ENCODE data around the gene CAMK2G. TPM values are rescaled to one million over a fixed set of nuclear protein-coding genes. Genes with fewer than 3 reads are reported as not detected.
"Not testable (repeated sequence)": the region's sequence is repeated elsewhere in the genome, so short reads cannot be mapped to it uniquely, and the experiment has no call there.

CAMK2G gene
- total RNA-seq, 2 experiments from 2014 or later, result 34.4 to 38.4 TPM

DNA sequence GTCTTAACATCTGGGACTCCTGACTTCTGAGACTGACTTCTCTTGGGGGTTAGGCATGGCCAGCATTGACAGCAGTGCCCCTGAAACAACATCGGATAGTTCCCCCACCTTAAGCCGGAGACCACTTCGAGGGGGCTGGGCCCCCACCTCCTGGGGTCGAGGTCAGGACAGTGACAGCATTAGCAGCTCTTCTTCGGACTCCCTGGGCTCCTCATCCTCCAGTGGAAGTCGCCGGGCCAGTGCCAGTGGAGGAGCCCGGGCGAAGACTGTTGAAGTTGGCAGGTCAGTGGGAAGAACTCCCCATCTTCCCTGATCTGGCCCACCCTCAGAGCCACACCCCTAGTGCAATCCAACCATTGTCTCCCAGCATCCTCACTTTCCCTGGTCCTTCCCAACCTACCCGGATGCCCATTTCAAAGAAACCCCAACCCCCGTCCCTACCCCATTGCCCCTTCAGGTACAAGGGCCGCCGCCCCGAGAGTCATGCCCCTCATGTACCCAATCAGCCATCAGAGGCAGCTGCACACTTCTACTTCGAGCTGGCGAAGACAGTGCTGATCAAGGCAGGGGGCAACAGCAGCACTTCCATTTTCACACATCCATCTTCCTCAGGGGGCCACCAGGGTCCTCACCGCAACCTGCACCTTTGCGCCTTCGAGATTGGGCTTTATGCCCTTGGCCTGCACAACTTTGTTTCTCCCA, 76.9 kb downstream of the CAMK2G start:
- H3K4me1 Mint-ChIP-seq (ENCODE audit: low read depth), result no peaks in the 10 kb centered on the region
- no peaks in the 10 kb centered on the region for H3K27me3 Mint-ChIP-seq
- Histone ChIP-seq H3K27ac (ENCODE audit: low read depth in 1 of 2, low read length in 2 of 2) (no peak overlapping the region), H3K27me3 (ENCODE audit: control insufficient read depth in 1 of 2, insufficient read depth in 2 of 2, low read length in 2 of 2) (no peaks in the 10 kb centered on the region), H3K4me1 (ENCODE audit: insufficient read depth, low read length) (peaks cover 6% of the 10 kb centered on the region), H3K9me3 (ENCODE audit: control insufficient read depth in 1 of 2, insufficient read depth in 1 of 2, low read length in 2 of 2) (no peaks in the 10 kb centered on the region), H3K4me3 (ENCODE audit: low read length) (no peak overlapping the region), H3K36me3 (ENCODE audit: insufficient read depth, low read length) (peaks cover 91% of the 10 kb centered on the region)
- peaks cover 92% of the 10 kb centered on the region for H3K36me3 Mint-ChIP-seq (ENCODE audit: low read depth)
- ChIA-PET CTCF (interaction anchor here (0.6 kb wide), 1 partner anchor 1382 kb away, joined by 3 read pairs; no protein-coding TSS in a partner anchor), POLR2A (interaction anchor here (1.2 to 3.8 kb wide), 3 partner anchors 12 to 24 kb away, joined by 3 to 20 read pairs (median 4); partner anchors contain the start of gene CHCHD1)
- H3K27ac Mint-ChIP-seq, result peak overlapping the region; percentile 28
- ATAC-seq (ENCODE audit: poor library complexity), result no peak
- TF ChIP-seq, protein P1, sequence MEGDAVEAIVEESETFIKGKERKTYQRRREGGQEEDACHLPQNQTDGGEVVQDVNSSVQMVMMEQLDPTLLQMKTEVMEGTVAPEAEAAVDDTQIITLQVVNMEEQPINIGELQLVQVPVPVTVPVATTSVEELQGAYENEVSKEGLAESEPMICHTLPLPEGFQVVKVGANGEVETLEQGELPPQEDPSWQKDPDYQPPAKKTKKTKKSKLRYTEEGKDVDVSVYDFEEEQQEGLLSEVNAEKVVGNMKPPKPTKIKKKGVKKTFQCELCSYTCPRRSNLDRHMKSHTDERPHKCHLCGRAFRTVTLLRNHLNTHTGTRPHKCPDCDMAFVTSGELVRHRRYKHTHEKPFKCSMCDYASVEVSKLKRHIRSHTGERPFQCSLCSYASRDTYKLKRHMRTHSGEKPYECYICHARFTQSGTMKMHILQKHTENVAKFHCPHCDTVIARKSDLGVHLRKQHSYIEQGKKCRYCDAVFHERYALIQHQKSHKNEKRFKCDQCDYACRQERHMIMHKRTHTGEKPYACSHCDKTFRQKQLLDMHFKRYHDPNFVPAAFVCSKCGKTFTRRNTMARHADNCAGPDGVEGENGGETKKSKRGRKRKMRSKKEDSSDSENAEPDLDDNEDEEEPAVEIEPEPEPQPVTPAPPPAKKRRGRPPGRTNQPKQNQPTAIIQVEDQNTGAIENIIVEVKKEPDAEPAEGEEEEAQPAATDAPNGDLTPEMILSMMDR (IDR thresholded peaks at IDR 0.05), result no peak
- intact Hi-C loops (cut with DNase I, micrococcal nuclease), result no loop called here
- no peak for DNase-seq
- no peaks in the 10 kb centered on the region for H3K9me3 Mint-ChIP-seq
- H3K4me3 Mint-ChIP-seq, result no peak overlapping the region

DNA sequence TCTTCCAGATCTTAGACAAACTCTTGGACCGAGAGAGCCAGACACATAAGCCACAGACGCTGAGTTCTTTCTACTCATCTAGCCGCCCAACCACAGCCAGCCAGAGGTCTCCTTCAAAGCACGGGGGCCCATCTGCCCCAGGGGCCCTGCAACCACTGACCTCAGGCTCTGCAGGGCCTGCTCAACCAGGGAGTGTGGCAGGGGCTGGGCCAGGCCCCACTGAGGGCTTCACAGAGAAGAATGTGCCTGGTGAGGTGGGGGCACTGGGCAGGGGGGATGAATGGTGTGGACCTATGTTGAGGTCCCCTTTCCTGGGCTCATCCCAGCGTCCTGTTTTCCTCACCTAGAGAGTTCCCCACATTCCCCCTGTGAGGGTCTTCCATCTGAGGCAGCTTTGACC, 77.6 kb downstream of the CAMK2G start:
- CTCF ChIA-PET, result interaction anchor here (0.6 kb wide), 1 partner anchor 1382 kb away, joined by 3 read pairs; no protein-coding TSS in a partner anchor
- Histone ChIP-seq H3K27ac (ENCODE audit: low read depth in 1 of 2, low read length in 2 of 2) (no peak overlapping the region), H3K9me3 (ENCODE audit: control insufficient read depth in 1 of 2, insufficient read depth in 1 of 2, low read length in 2 of 2) (no peaks in the 10 kb centered on the region), H3K4me3 (ENCODE audit: low read length) (no peak overlapping the region), H3K27me3 (ENCODE audit: control insufficient read depth in 1 of 2, insufficient read depth in 2 of 2, low read length in 2 of 2) (no peaks in the 10 kb centered on the region), H3K4me1 (ENCODE audit: insufficient read depth, low read length) (peaks cover 6% of the 10 kb centered on the region), H3K36me3 (ENCODE audit: insufficient read depth, low read length) (peaks cover 91% of the 10 kb centered on the region)
- POLR2A ChIA-PET, result interaction anchor here (1.4 kb wide), 1 partner anchor 24 kb away, joined by 3 read pairs; no protein-coding TSS in a partner anchor
- H3K27me3 Mint-ChIP-seq, result no peaks in the 10 kb centered on the region
- peak overlapping the region; percentile 28 for H3K27ac Mint-ChIP-seq
- DNase-seq (no peak), ATAC-seq (ENCODE audit: poor library complexity) (no peak)
- no peak overlapping the region for H3K4me3 Mint-ChIP-seq
- intact Hi-C loops (cut with DNase I, micrococcal nuclease), result no loop called here
- TF ChIP-seq, protein P1 (IDR thresholded peaks at IDR 0.05), result no peak
- no peaks in the 10 kb centered on the region for H3K9me3 Mint-ChIP-seq
- peaks cover 87% of the 10 kb centered on the region for H3K36me3 Mint-ChIP-seq (ENCODE audit: low read depth)
- H3K4me1 Mint-ChIP-seq (ENCODE audit: low read depth), result no peaks in the 10 kb centered on the region

DNA sequence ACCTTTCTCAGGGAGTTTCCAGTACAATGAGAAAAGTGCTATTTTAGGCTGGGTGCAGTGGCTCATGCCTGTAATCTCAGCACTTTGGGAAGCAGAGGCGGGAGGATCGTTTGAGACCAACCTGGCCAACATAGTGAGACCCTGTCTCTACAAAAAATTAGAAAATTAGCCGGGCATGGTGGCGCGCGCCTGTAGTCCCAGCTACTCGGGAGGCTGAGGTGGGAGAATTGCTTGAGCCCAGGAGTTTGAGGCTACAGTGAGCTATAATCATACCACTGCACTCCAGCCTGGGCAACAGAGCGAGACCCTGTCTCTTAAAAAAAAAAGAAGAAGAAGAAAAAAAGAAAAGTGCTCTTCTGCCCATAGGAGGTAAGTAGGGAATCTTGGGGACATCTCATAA, 78.3 kb downstream of the CAMK2G start:
- CTCF ChIA-PET, result interaction anchor here (1.0 kb wide), 1 partner anchor 52 kb away, joined by 3 read pairs; the partner anchor contains the start of gene SEC24C
- H3K36me3 ChIP-seq (ENCODE audit: insufficient read depth, low read length), result peaks cover 91% of the 10 kb centered on the region
- ATAC-seq (ENCODE audit: poor library complexity); H3K4me3 ChIP-seq (ENCODE audit: low read length); DNase-seq; H3K4me1 Mint-ChIP-seq (ENCODE audit: low read depth); H3K9me3 Mint-ChIP-seq; H3K27me3 ChIP-seq (ENCODE audit: control insufficient read depth in 1 of 2, insufficient read depth in 2 of 2, low read length in 2 of 2); intact Hi-C loops (cut with DNase I, micrococcal nuclease); H3K4me3 Mint-ChIP-seq; H3K4me1 ChIP-seq (ENCODE audit: insufficient read depth, low read length); H3K27ac ChIP-seq (ENCODE audit: low read depth in 1 of 2, low read length in 2 of 2); H3K9me3 ChIP-seq (ENCODE audit: control insufficient read depth in 1 of 2, insufficient read depth in 1 of 2, low read length in 2 of 2); H3K27me3 Mint-ChIP-seq: not testable (repeated sequence)
- peaks cover 87% of the 10 kb centered on the region for H3K36me3 Mint-ChIP-seq (ENCODE audit: low read depth)
- POLR2A ChIA-PET, result interaction anchor here (0.6 kb wide), 1 partner anchor 24 kb away, joined by 3 read pairs; a partner anchor contains a TSS
- H3K27ac Mint-ChIP-seq, result peak overlapping the region; percentile 28

- H3K27ac ChIP-seq (ENCODE audit: low read depth in 1 of 2, low read length in 2 of 2); H3K4me3 ChIP-seq (ENCODE audit: low read length); H3K4me1 Mint-ChIP-seq (ENCODE audit: low read depth); H3K4me1 ChIP-seq (ENCODE audit: insufficient read depth, low read length); intact Hi-C loops (cut with DNase I, micrococcal nuclease); H3K27me3 ChIP-seq (ENCODE audit: control insufficient read depth in 1 of 2, insufficient read depth in 2 of 2, low read length in 2 of 2); H3K27me3 Mint-ChIP-seq; DNase-seq; ATAC-seq (ENCODE audit: poor library complexity); H3K9me3 Mint-ChIP-seq; H3K4me3 Mint-ChIP-seq; H3K27ac Mint-ChIP-seq; H3K9me3 ChIP-seq (ENCODE audit: control insufficient read depth in 1 of 2, insufficient read depth in 1 of 2, low read length in 2 of 2): not testable (repeated sequence)
- ChIA-PET POLR2A (interaction anchor here (0.6 to 2.3 kb wide), 2 partner anchors 10 to 23 kb away, joined by 3 to 7 read pairs; partner anchors contain the start of gene ZSWIM8), CTCF (interaction anchor here (1.0 kb wide), 1 partner anchor 51 kb away, joined by 3 read pairs; the partner anchor contains the start of gene SEC24C)
- H3K36me3 Mint-ChIP-seq (ENCODE audit: low read depth), result peaks cover 88% of the 10 kb centered on the region
- H3K36me3 ChIP-seq (ENCODE audit: insufficient read depth, low read length), result peaks cover 92% of the 10 kb centered on the region
Observed at GRCh38 chr10:73795491-73795890, 78.9 kb downstream of the CAMK2G start.

All from CD4-positive, alpha-beta T cell (primary cell).